Progenitor cell of endocrine pancreas (in vitro differentiated cells): ENCODE measurements around the gene SLAMF6. TPM values are rescaled to one million over a fixed set of nuclear protein-coding genes. Genes with fewer than 3 reads are reported as not detected.

Experiments used
- DNase-seq: peaks from one replicate; pipeline ENCODE4 v3.0.0; 2021; ENCODE audit warnings: low spot score; ENCODE audit not compliant: unreplicated experiment
- H3K27ac Mint-ChIP-seq: 2 replicates; pipeline ENCODE4 v1.8.0; 2021; ENCODE audit warnings: mild to moderate bottlenecking, moderate library complexity, mixed read lengths
- H3K27me3 Mint-ChIP-seq: 2 replicates; pipeline ENCODE4 v1.8.0; 2021; ENCODE audit warnings: mixed read lengths
- H3K36me3 Mint-ChIP-seq: 2 replicates; pipeline ENCODE4 v1.8.0; 2022; ENCODE audit warnings: mixed read lengths; ENCODE audit not compliant: insufficient read depth
- H3K4me1 Mint-ChIP-seq: 2 replicates; pipeline ENCODE4 v1.8.0; 2021; ENCODE audit warnings: low read depth, mixed read lengths
- H3K4me3 Mint-ChIP-seq: 2 replicates; pipeline ENCODE4 v1.8.0; 2021; ENCODE audit warnings: low read depth, mild to moderate bottlenecking, moderate library complexity, mixed read lengths
- H3K9me3 Mint-ChIP-seq: 2 replicates; pipeline ENCODE4 v1.8.0; 2021; ENCODE audit warnings: low read depth, mixed read lengths
- total RNA-seq: library from RNA; stranded (reverse); gene quantifications from 2 replicates; pipeline ENCODE4 v1.2.1, GENCODE V29; 2021
- TF ChIP-seq, protein P1 (sequence below): fragments of 200-600 bp; sonication (generic); IDR thresholded peaks from one replicate; pipeline ENCODE4 v1.5.0; 2021; ENCODE audit warnings: antibody characterized with exemption, mild to moderate bottlenecking; ENCODE audit not compliant: unreplicated experiment

The SLAMF6 gene
- total RNA-seq, 1 donor from 2014 or later, result not detected

DNA sequence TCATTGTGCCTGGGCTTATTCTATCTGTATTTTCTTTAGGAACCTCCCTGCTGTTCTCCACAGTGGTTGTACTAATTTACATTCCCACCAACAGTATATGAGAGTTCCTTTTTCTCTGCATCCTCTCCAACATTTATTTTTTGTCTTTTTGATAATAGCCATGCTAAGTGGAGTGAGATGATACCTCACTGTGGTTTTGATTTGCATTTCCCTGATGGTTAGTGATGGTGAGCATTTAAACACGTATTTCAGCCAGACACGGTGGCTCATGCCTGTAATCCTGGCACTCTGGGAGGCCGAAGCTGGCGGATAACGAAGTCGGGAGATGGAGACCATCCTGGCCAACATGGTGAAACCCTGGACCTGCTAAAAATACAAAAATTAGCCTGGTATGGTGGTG lies 57.9 kb downstream of the SLAMF6 start:
- Mint-ChIP-seq H3K4me1 (no peaks in the 10 kb centered on the region), H3K27me3 (peaks cover 4% of the 10 kb centered on the region), H3K4me3 (no peak overlapping the region), H3K27ac (no peak overlapping the region), H3K9me3 (peaks cover 3% of the 10 kb centered on the region), H3K36me3 (no peaks in the 10 kb centered on the region)
- TF ChIP-seq, protein P1, sequence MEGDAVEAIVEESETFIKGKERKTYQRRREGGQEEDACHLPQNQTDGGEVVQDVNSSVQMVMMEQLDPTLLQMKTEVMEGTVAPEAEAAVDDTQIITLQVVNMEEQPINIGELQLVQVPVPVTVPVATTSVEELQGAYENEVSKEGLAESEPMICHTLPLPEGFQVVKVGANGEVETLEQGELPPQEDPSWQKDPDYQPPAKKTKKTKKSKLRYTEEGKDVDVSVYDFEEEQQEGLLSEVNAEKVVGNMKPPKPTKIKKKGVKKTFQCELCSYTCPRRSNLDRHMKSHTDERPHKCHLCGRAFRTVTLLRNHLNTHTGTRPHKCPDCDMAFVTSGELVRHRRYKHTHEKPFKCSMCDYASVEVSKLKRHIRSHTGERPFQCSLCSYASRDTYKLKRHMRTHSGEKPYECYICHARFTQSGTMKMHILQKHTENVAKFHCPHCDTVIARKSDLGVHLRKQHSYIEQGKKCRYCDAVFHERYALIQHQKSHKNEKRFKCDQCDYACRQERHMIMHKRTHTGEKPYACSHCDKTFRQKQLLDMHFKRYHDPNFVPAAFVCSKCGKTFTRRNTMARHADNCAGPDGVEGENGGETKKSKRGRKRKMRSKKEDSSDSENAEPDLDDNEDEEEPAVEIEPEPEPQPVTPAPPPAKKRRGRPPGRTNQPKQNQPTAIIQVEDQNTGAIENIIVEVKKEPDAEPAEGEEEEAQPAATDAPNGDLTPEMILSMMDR, result no peak
- DNase-seq, result no peak

DNA sequence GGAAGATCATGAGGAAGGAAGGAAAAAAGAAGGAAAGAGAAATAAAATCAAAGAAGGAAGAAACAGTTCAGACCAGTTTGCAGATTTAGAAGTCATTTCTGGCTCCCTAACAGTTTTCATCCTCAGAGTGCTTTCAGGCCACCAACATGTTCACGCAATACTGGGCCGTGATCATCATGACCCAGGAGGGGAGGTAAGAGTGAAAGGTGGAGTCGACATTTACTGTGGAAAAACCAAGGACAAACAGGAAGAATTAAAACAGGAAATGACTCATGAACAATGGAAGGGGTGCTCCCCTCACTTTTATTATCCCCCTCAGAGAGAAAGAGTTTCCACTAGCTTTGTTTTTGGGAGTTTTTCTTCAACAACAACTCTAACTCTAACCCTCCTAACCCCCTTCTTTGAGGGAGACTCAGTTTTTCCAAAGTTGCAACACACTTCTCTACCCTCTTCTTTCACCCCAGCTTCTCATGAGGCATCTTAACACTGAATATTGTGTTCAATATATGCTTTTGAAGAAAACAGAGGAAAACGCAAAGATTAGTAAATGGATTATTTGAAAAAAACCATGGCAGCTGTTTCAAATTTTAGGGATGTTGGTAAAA lies 62.3 kb downstream of the SLAMF6 start:
- TF ChIP-seq, protein P1, result no peak
- Mint-ChIP-seq H3K9me3 (peaks cover 2% of the 10 kb centered on the region), H3K4me3 (no peak overlapping the region), H3K27me3 (peaks cover 4% of the 10 kb centered on the region), H3K36me3 (no peaks in the 10 kb centered on the region), H3K4me1 (no peaks in the 10 kb centered on the region), H3K27ac (no peak overlapping the region)
- no peak for DNase-seq

DNA sequence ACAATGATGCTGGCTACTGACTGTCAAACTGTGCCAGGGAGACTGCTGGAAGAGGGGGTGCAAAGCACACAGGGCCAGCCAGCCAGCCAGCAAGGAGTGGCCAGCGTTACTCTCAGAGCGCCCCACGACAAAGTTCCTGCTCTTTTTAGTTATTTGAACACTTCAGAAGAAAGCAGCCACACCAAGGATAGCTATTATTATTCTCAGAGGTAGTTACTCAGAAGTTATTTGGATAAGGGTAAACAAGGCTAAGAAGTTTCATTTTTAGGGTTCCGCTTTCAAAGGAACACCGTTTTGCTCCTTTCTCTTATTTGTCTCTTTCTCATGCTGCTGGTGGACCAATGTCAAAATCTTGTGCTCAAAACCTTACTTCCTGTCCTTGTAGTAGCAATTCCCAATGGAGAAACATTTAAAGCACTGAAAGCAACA lies 62.8 kb downstream of the SLAMF6 start:
- H3K4me3 Mint-ChIP-seq, result no peak overlapping the region
- no peak overlapping the region for H3K27ac Mint-ChIP-seq
- no peak for DNase-seq
- H3K9me3 Mint-ChIP-seq, result no peaks in the 10 kb centered on the region
- TF ChIP-seq, protein P1, result no peak
- no peaks in the 10 kb centered on the region for H3K36me3 Mint-ChIP-seq
- peaks cover 4% of the 10 kb centered on the region for H3K27me3 Mint-ChIP-seq
- no peaks in the 10 kb centered on the region for H3K4me1 Mint-ChIP-seq

DNA sequence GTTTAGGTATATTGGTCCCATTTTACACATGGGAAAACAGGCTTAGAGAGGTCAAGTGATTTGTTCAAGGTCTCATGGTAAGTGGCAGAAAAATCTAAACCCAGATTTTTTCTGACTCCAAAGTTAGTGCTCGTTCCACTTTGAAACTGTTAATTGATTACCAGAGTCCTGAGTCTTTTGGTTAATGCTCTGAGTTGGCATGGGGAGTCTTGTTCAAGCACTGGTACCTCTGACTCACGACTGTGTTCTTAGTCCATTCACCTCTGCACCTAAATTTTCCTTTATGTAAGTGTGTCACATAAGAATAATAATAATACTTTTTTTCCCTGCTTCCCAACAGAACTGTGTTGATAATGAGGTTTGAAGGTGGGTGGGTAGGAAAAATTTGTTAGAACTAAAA lies 63.4 kb downstream of the SLAMF6 start:
- no peak overlapping the region for H3K27ac Mint-ChIP-seq
- TF ChIP-seq, protein P1, result no peak
- no peaks in the 10 kb centered on the region for H3K9me3 Mint-ChIP-seq
- H3K27me3 Mint-ChIP-seq, result peaks cover 4% of the 10 kb centered on the region
- no peaks in the 10 kb centered on the region for H3K36me3 Mint-ChIP-seq
- H3K4me1 Mint-ChIP-seq, result no peaks in the 10 kb centered on the region
- no peak overlapping the region for H3K4me3 Mint-ChIP-seq
- no peak for DNase-seq

DNA sequence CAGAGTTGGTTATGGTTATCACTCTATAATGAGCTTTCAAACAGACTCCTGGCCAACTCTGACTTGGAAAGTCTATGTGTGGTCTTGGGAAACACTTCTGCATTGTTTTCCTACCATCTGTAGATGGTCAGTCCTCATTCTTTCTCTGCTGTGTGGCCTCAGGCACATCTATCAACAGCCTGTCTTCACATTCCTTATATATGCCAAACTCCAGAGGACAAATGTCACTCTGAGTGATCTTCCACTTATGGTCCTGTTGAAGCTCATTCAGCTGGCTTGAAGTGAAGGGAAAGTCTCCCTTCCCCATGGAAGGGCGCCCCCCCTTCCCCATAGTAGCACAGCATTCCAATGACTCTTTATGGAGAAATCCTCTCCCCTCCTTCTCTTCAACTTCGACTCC lies 64.0 kb downstream of the SLAMF6 start:
- H3K4me3 Mint-ChIP-seq, result no peak overlapping the region
- TF ChIP-seq, protein P1, result no peak
- DNase-seq, result no peak
- H3K9me3 Mint-ChIP-seq, result no peaks in the 10 kb centered on the region
- H3K27ac Mint-ChIP-seq, result no peak overlapping the region
- no peaks in the 10 kb centered on the region for H3K36me3 Mint-ChIP-seq
- H3K27me3 Mint-ChIP-seq, result peaks cover 4% of the 10 kb centered on the region
- no peaks in the 10 kb centered on the region for H3K4me1 Mint-ChIP-seq
